Suprapubic skin (tissue), 4 donors: ENCODE measurements around the gene NR6A1. TPM values are rescaled to one million over a fixed set of nuclear protein-coding genes. Genes with fewer than 3 reads are reported as not detected.
A peak's percentile ranks its signal among the peaks of the same experiment; 100 is the strongest.

ENCODE experiments used
- DNase-seq, 2 donors: peaks; one replicate each; pipeline ENCODE4 v3.0.0-alpha.2; 2019; ENCODE audit warnings: low spot score in 2 of 2
- H3K27ac ChIP-seq: fragments of 200-600 bp; sonication (generic); one replicate; pipeline ENCODE4 v1.5.1; 2019
- H3K27me3 ChIP-seq: fragments of 200-600 bp; sonication (generic); one replicate; pipeline ENCODE4 v1.5.1; 2019
- H3K36me3 ChIP-seq: fragments of 200-600 bp; sonication (generic); one replicate; pipeline ENCODE4 v1.5.1; 2019
- H3K4me1 ChIP-seq: fragments of 200-600 bp; sonication (generic); one replicate; pipeline ENCODE4 v1.5.1; 2019
- H3K4me3 ChIP-seq: fragments of 200-600 bp; sonication (generic); one replicate; pipeline ENCODE4 v1.5.1; 2019; ENCODE audit warnings: mild to moderate bottlenecking
- H3K9me3 ChIP-seq: fragments of 200-600 bp; sonication (generic); one replicate; pipeline ENCODE4 v1.5.1; 2019
- EP300 ChIP-seq: sonication (generic); formaldehyde crosslinking; IDR thresholded peaks from one replicate; pipeline ENCODE4 v1.6.1; 2017; ENCODE audit warnings: antibody characterized with exemption
- POLR2A ChIP-seq, 2 donors: fragments of 450-650 bp; IDR thresholded peaks; one replicate each; pipeline ENCODE4 v1.6.1; 2017; ENCODE audit warnings: antibody characterized with exemption in 2 of 2, mild to moderate bottlenecking in 2 of 2, moderate library complexity in 2 of 2
- POLR2AphosphoS5 ChIP-seq, 3 donors: sonication (generic); formaldehyde crosslinking; IDR thresholded peaks; one replicate each; pipeline ENCODE4 v1.6.1; 2017; ENCODE audit warnings: antibody characterized with exemption in 3 of 3
- WGBS: methylation state at CpG from one replicate; pipeline ENCODE4 v1.1.5; 2018; 5-methylcytosine and 5-hydroxymethylcytosine counted together
- total RNA-seq, 4 donors: library from RNA; depleted of rRNA; stranded (reverse); fragments of >200 nt; gene quantifications; one replicate each; pipeline ENCODE4 v1.1.0, GENCODE V29; 2016
- TF ChIP-seq, protein P1 (sequence below), 2 donors: fragments of 200-600 bp in 1 of 2; fragments of 450-650 bp in 1 of 2; sonication (generic) in 1 of 2; IDR thresholded peaks; one replicate each; pipeline ENCODE4 v1.5.1; 2016 to 2019; ENCODE audit warnings: antibody characterized with exemption in 2 of 2, mild to moderate bottlenecking in 1 of 2, moderate library complexity in 1 of 2

NR6A1 gene
- total RNA-seq, 4 donors from 2014 or later = 6.5 to 10.1 (median 6.8) TPM

DNA sequence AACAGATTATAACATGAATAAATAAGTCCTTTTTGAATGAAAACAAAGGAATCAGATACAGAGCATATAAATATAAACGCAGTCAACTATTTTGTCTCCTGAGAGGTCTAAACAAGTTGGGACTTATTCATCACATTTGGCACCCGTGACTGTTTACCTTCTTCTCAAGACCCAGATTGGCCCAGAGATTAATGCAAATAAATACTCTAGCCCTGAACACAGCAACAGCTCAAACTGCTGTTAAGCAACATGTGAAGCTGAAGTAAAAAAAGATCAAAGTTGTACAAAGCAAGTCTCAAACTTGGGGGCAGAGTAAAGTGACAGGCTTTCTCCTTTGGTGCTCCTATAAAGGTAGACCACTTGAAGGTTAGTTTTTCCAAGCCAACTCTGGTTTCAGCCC, 168.9 kb downstream of the NR6A1 start:
- H3K27ac ChIP-seq = peak overlapping the region; percentile 82
- H3K4me1 ChIP-seq = peaks cover 23% of the 10 kb centered on the region
- no peaks in the 10 kb centered on the region for H3K27me3 ChIP-seq
- DNase-seq = no peak
- no peaks in the 10 kb centered on the region for H3K9me3 ChIP-seq
- H3K36me3 ChIP-seq = no peaks in the 10 kb centered on the region
- no peak overlapping the region for H3K4me3 ChIP-seq
- TF ChIP-seq EP300 (no peak), POLR2AphosphoS5 (IDR thresholded peaks at IDR 0.05) (no peak), POLR2A (IDR thresholded peaks at IDR 0.05) (no peak)
- TF ChIP-seq, protein P1, sequence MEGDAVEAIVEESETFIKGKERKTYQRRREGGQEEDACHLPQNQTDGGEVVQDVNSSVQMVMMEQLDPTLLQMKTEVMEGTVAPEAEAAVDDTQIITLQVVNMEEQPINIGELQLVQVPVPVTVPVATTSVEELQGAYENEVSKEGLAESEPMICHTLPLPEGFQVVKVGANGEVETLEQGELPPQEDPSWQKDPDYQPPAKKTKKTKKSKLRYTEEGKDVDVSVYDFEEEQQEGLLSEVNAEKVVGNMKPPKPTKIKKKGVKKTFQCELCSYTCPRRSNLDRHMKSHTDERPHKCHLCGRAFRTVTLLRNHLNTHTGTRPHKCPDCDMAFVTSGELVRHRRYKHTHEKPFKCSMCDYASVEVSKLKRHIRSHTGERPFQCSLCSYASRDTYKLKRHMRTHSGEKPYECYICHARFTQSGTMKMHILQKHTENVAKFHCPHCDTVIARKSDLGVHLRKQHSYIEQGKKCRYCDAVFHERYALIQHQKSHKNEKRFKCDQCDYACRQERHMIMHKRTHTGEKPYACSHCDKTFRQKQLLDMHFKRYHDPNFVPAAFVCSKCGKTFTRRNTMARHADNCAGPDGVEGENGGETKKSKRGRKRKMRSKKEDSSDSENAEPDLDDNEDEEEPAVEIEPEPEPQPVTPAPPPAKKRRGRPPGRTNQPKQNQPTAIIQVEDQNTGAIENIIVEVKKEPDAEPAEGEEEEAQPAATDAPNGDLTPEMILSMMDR (IDR thresholded peaks at IDR 0.05) = no peak
- 52% methylated on average over 2 of the region's 2 CpGs for WGBS

DNA sequence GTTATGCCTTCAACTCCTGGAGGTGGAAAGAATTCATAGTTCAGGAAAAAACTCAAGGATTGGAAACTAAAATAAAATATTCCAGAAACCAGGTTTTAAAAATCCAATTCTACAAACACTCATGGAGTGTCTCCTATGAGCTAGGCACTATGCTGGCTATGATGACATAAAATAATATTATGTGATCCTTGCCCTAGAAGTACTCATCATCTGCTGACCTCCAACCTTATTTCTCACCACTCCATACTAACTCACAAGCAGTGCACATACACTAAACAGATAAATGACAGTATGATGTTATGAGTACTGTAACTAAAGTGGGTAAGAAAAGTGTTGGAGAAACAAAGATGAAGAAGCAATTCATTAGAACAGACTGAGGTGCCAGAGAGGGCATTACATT, 170.7 kb downstream of the NR6A1 start:
- H3K4me3 ChIP-seq = no peak overlapping the region
- H3K27me3 ChIP-seq = no peaks in the 10 kb centered on the region
- DNase-seq = no peak
- no peak overlapping the region for H3K27ac ChIP-seq
- H3K36me3 ChIP-seq = no peaks in the 10 kb centered on the region
- TF ChIP-seq POLR2AphosphoS5 (IDR thresholded peaks at IDR 0.05) (no peak), EP300 (no peak), POLR2A (IDR thresholded peaks at IDR 0.05) (no peak)
- TF ChIP-seq, protein P1 (IDR thresholded peaks at IDR 0.05) = no peak
- peaks cover 23% of the 10 kb centered on the region for H3K4me1 ChIP-seq
- H3K9me3 ChIP-seq = no peaks in the 10 kb centered on the region

DNA sequence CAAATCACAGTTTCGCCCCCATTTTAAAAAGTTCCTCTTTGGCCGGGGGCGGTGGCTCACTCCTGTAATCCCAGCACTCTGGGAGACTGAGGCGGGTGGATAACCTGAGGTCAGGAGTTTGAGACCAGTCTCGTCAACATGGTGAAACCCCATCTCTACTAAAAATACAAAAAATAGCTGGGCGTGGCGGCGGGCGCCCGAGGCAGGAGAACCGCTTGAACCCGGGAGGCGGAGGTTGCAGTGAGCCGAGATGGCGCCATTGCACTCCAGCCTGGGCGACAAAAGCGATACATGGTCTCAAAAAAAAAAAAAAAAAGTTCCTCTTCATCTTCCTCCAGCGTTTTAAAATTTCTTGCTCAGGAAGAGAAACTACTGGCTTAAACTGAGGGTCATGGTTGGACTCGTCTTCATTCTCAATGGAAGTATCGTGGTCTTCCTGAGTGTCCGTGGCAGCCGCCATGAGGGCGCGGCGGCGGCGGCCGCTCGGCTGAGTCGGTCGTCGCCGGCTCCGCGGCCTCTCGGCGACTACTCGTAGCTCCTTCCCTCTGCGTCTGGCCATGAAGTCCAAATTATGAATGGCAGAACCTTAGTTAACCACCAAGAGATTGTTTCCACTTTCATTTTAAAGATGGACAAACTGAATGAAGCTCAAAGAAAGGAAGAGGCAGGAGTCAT, 171.9 kb downstream of the NR6A1 start:
- Histone ChIP-seq H3K4me3 (no peak overlapping the region), H3K9me3 (no peaks in the 10 kb centered on the region), H3K36me3 (no peaks in the 10 kb centered on the region), H3K4me1 (peaks cover 29% of the 10 kb centered on the region), H3K27ac (no peak overlapping the region), H3K27me3 (no peaks in the 10 kb centered on the region)
- WGBS = 97% methylated on average over 39 of the region's 39 CpGs
- DNase-seq = no peak
- no peak for TF ChIP-seq EP300
- TF ChIP-seq, protein P1 (IDR thresholded peaks at IDR 0.05) = no peak
- TF ChIP-seq POLR2AphosphoS5 (IDR thresholded peaks at IDR 0.05) = no peak
- no peak for TF ChIP-seq POLR2A (IDR thresholded peaks at IDR 0.05)

DNA sequence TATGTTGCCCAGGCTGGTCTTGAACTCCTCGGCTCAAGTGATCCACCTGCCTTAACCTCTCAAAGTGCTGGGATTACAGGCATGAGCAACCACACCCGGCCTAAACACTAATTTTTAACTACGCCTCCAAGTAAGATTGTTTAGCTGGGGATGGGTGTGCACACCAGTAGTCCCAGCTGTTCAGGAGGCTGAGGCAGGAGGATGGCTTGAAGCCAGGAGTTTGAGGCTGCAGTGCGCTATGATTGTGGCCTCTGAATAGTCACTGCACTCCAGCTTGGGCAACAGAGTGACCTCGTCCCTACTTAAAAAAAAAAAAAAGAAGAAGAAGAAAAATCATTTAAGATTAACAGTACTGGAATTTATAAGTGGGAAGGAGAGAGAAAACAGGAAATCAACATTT, 173.1 kb downstream of the NR6A1 start:
- H3K27ac ChIP-seq = no peak overlapping the region
- 89% methylated on average over 5 of the region's 5 CpGs for WGBS
- H3K9me3 ChIP-seq = no peaks in the 10 kb centered on the region
- H3K4me1 ChIP-seq = peaks cover 26% of the 10 kb centered on the region
- H3K27me3 ChIP-seq = no peaks in the 10 kb centered on the region
- H3K36me3 ChIP-seq = no peaks in the 10 kb centered on the region
- DNase-seq = no peak
- TF ChIP-seq POLR2A (IDR thresholded peaks at IDR 0.05) (no peak), POLR2AphosphoS5 (IDR thresholded peaks at IDR 0.05) (no peak), EP300 (no peak)
- TF ChIP-seq, protein P1 (IDR thresholded peaks at IDR 0.05) = no peak
- no peak overlapping the region for H3K4me3 ChIP-seq

DNA sequence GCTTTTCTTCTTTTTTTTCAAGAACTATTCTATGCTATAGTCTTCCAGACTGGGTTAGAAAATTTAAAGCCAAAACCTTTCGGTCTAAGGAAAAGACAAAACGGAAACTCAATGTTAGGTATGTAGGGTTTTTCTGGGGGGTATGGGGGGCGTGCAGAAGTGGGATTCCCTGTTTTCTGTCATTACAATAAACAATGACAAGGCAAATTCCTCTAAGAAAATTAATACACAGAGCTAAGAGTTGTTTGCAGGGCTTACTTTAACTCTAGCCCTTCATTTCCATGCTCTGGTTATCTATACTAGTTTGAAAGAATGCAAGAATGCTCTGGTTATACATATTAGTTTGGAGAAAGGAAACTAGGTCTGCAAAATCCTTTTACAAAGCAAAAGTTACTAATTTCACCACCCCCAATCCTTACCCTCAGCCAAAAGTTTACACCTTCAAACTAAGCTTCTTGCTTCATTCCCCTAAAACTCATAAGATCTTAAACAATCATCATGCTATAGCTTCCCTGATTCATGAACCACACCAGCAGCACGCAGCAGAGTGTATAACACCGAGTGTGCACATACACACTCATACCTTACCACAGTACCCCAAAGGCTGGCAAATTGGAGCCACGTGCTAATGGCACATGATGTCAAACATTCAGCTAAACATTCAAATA, 174.8 kb downstream of the NR6A1 start:
- Histone ChIP-seq H3K27ac (no peak overlapping the region), H3K36me3 (no peaks in the 10 kb centered on the region), H3K4me3 (no peak overlapping the region), H3K9me3 (no peaks in the 10 kb centered on the region), H3K27me3 (no peaks in the 10 kb centered on the region), H3K4me1 (peaks cover 19% of the 10 kb centered on the region)
- TF ChIP-seq POLR2AphosphoS5 (IDR thresholded peaks at IDR 0.05) = no peak
- WGBS = 89% methylated on average over 6 of the region's 6 CpGs
- DNase-seq = no peak
